WERI-Rb-1 (cell line): ENCODE measurements around the gene FAM131A.

Experiments used
- DNase-seq: peaks from one replicate; pipeline ENCODE4 v3.0.0-alpha.2; 2020
- H3K27ac ChIP-seq: fragments of 250-450 bp; sonication (Bioruptor Pico); 2 replicates; pipeline ENCODE4 v1.5.1; 2020; ENCODE audit warnings: mild to moderate bottlenecking, moderate library complexity
- H3K27me3 ChIP-seq: fragments of 250-450 bp; sonication (Bioruptor Pico); 2 replicates; pipeline ENCODE4 v1.5.1; 2021; ENCODE audit warnings: mild to moderate bottlenecking, low read depth, moderate library complexity; ENCODE audit not compliant: insufficient read depth, severe bottlenecking
- H3K36me3 ChIP-seq: fragments of 250-450 bp; sonication (Bioruptor Pico); 2 replicates; pipeline ENCODE4 v1.5.1; 2020; ENCODE audit warnings: mild to moderate bottlenecking, moderate library complexity
- H3K4me3 ChIP-seq: 2 replicates; pipeline ENCODE4 v1.5.1; 2011; ENCODE audit warnings: low read depth, mild to moderate bottlenecking, control low read depth, low read length
- H3K9me3 ChIP-seq: fragments of 250-450 bp; sonication (Bioruptor Pico); 2 replicates; pipeline ENCODE4 v1.5.1; 2021; ENCODE audit warnings: mild to moderate bottlenecking, moderate library complexity; ENCODE audit not compliant: severe bottlenecking
- CTCF ChIP-seq: IDR thresholded peaks from 2 replicates; pipeline ENCODE4 v1.5.1; 2011; ENCODE audit warnings: low read depth, mild to moderate bottlenecking, control low read depth, inconsistent platforms, low read length

Gene FAM131A

GRCh38 chr3:184353546-184353941 lies 16.1 kb downstream of the FAM131A start:
- no peak for DNase-seq
- H3K27ac ChIP-seq, result no peak overlapping the region
- H3K36me3 ChIP-seq, result peaks cover 60% of the 10 kb centered on the region
- no peak overlapping the region for H3K4me3 ChIP-seq
- no peak for TF ChIP-seq CTCF
- no peaks in the 10 kb centered on the region for H3K27me3 ChIP-seq
- no peaks in the 10 kb centered on the region for H3K9me3 ChIP-seq

- Histone ChIP-seq H3K27ac (no peak overlapping the region), H3K9me3 (no peaks in the 10 kb centered on the region), H3K27me3 (no peaks in the 10 kb centered on the region), H3K4me3 (no peak overlapping the region), H3K36me3 (peaks cover 63% of the 10 kb centered on the region)
- peak; percentile 86 for TF ChIP-seq CTCF
- DNase-seq, result peak; percentile 78
These were observed 16.8 kb downstream of the FAM131A start for GRCh38 chr3:184354121-184354728.

- Histone ChIP-seq H3K4me3 (no peak overlapping the region), H3K9me3 (no peaks in the 10 kb centered on the region), H3K27ac (no peak overlapping the region), H3K27me3 (no peaks in the 10 kb centered on the region), H3K36me3 (peaks cover 63% of the 10 kb centered on the region)
- TF ChIP-seq CTCF, result no peak
- no peak for DNase-seq
These were observed 17.4 kb downstream of the FAM131A start for GRCh38 chr3:184354754-184355153.

GRCh38 chr3:184355261-184356040 lies 18.1 kb downstream of the FAM131A start:
- no peak for DNase-seq
- H3K9me3 ChIP-seq, result no peaks in the 10 kb centered on the region
- TF ChIP-seq CTCF, result no peak
- no peak overlapping the region for H3K4me3 ChIP-seq
- no peaks in the 10 kb centered on the region for H3K27me3 ChIP-seq
- peaks cover 62% of the 10 kb centered on the region for H3K36me3 ChIP-seq
- no peak overlapping the region for H3K27ac ChIP-seq

GRCh38 chr3:184357248-184358123 lies 20.1 kb downstream of the FAM131A start:
- no peak for TF ChIP-seq CTCF
- no peak for DNase-seq
- Histone ChIP-seq H3K4me3 (no peak overlapping the region), H3K9me3 (no peaks in the 10 kb centered on the region), H3K27me3 (no peaks in the 10 kb centered on the region), H3K27ac (no peak overlapping the region), H3K36me3 (peaks cover 45% of the 10 kb centered on the region)
